ENCODE measurements around the gene LAD1.

LAD1 gene

GRCh38 chr1:201356701-201357100 is 42.4 kb downstream of the LAD1 start:
- no peak for TF ChIP-seq CTCF (IDR thresholded peaks at IDR 0.05; ENCODE audit: extremely low read depth, insufficient read depth, missing control alignments)
- in situ Hi-C loops (cut with MboI; ENCODE audit: low pct_unique_long_range_greater_than_20kb, low sequenced_read_pairs, unreplicated experiment), result no loop called here
- no peak for DNase-seq (ENCODE audit: low spot score)

GRCh38 chr1:201356236-201356635 is 42.9 kb downstream of the LAD1 start:
- no peak for DNase-seq (ENCODE audit: low spot score)
- TF ChIP-seq CTCF (IDR thresholded peaks at IDR 0.05; ENCODE audit: extremely low read depth, insufficient read depth, missing control alignments), result no peak
- in situ Hi-C loops (cut with MboI; ENCODE audit: low pct_unique_long_range_greater_than_20kb, low sequenced_read_pairs, unreplicated experiment), result no loop called here

- TF ChIP-seq CTCF (IDR thresholded peaks at IDR 0.05; ENCODE audit: extremely low read depth, insufficient read depth, missing control alignments), result no peak
- DNase-seq (ENCODE audit: low spot score), result no peak
- in situ Hi-C loops (cut with MboI; ENCODE audit: low pct_unique_long_range_greater_than_20kb, low sequenced_read_pairs, unreplicated experiment), result no loop called here
Measured at GRCh38 chr1:201355471-201355870, 43.7 kb downstream of the LAD1 start.

GRCh38 chr1:201354901-201355295 is 44.2 kb downstream of the LAD1 start:
- no peak for DNase-seq (ENCODE audit: low spot score)
- TF ChIP-seq CTCF (IDR thresholded peaks at IDR 0.05; ENCODE audit: extremely low read depth, insufficient read depth, missing control alignments), result no peak
- in situ Hi-C loops (cut with MboI; ENCODE audit: low pct_unique_long_range_greater_than_20kb, low sequenced_read_pairs, unreplicated experiment), result no loop called here

- no peak for DNase-seq (ENCODE audit: low spot score)
- in situ Hi-C loops (cut with MboI; ENCODE audit: low pct_unique_long_range_greater_than_20kb, low sequenced_read_pairs, unreplicated experiment), result no loop called here
- TF ChIP-seq CTCF (IDR thresholded peaks at IDR 0.05; ENCODE audit: extremely low read depth, insufficient read depth, missing control alignments), result no peak
Measured at GRCh38 chr1:201354151-201354900, 44.8 kb downstream of the LAD1 start.

- DNase-seq (ENCODE audit: low spot score), result no peak
- in situ Hi-C loops (cut with MboI; ENCODE audit: low pct_unique_long_range_greater_than_20kb, low sequenced_read_pairs, unreplicated experiment), result no loop called here
- no peak for TF ChIP-seq CTCF (IDR thresholded peaks at IDR 0.05; ENCODE audit: extremely low read depth, insufficient read depth, missing control alignments)
Measured at GRCh38 chr1:201353186-201353940, 45.8 kb downstream of the LAD1 start.
